Astrocyte of the spinal cord (primary cell): Measurements from ENCODE around the gene MELK.

Experiments used
- DNase-seq: peaks from one replicate; pipeline ENCODE4 v3.0.0; 2011; ENCODE audit warnings: low read depth, low spot score
- H3K4me3 ChIP-seq: 2 replicates; pipeline ENCODE4 v1.5.1; 2011; ENCODE audit warnings: low read depth, mild to moderate bottlenecking, low read length, moderate library complexity
- in situ Hi-C: cut with HindIII; loops from 2 replicates; pipeline ENCODE4 v1.10.0; 2017; ENCODE audit warnings: low sequenced_read_pairs
- TF ChIP-seq, protein P1 (sequence below): IDR thresholded peaks from 2 replicates; pipeline ENCODE4 v1.5.1; 2012; ENCODE audit warnings: low read depth, mild to moderate bottlenecking, low read length, inconsistent platforms

Gene MELK

DNA sequence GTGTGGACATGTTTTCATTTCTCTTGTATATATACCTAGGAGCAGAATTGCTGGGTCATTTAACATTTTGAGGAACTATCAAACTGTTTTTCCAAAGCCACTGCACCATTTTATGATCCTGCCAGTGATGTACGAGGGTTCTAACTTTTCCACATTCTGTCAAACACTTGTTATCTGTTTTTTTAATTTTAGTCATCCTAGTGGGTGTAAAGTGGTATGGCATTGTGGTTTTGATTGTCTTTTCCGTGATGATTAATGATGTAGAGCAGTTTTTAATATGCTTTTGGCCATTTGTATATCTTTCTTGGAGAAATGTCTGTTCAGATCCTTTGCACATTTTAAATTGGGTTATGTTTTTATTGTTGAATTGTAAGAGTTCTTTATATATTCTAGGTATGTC lies 107.0 kb downstream of the MELK start:
- TF ChIP-seq, protein P1, sequence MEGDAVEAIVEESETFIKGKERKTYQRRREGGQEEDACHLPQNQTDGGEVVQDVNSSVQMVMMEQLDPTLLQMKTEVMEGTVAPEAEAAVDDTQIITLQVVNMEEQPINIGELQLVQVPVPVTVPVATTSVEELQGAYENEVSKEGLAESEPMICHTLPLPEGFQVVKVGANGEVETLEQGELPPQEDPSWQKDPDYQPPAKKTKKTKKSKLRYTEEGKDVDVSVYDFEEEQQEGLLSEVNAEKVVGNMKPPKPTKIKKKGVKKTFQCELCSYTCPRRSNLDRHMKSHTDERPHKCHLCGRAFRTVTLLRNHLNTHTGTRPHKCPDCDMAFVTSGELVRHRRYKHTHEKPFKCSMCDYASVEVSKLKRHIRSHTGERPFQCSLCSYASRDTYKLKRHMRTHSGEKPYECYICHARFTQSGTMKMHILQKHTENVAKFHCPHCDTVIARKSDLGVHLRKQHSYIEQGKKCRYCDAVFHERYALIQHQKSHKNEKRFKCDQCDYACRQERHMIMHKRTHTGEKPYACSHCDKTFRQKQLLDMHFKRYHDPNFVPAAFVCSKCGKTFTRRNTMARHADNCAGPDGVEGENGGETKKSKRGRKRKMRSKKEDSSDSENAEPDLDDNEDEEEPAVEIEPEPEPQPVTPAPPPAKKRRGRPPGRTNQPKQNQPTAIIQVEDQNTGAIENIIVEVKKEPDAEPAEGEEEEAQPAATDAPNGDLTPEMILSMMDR = no peak
- DNase-seq = no peak
- in situ Hi-C loops = no loop called here
- no peak overlapping the region for H3K4me3 ChIP-seq

GRCh38 chr9:36686471-36686870 lies 113.8 kb downstream of the MELK start:
- in situ Hi-C loops = no loop called here
- DNase-seq = no peak
- TF ChIP-seq, protein P1 = no peak
- H3K4me3 ChIP-seq = no peak overlapping the region

GRCh38 chr9:36690412-36691168 lies 117.9 kb downstream of the MELK start:
- in situ Hi-C loops = no loop called here
- no peak for DNase-seq

GRCh38 chr9:36691671-36692070 lies 119.0 kb downstream of the MELK start:
- in situ Hi-C loops = no loop called here

More at GRCh38 chr9:36690412-36691168, 117.9 kb downstream of the MELK start:
- no peak overlapping the region for H3K4me3 ChIP-seq
- TF ChIP-seq, protein P1 = no peak

DNA sequence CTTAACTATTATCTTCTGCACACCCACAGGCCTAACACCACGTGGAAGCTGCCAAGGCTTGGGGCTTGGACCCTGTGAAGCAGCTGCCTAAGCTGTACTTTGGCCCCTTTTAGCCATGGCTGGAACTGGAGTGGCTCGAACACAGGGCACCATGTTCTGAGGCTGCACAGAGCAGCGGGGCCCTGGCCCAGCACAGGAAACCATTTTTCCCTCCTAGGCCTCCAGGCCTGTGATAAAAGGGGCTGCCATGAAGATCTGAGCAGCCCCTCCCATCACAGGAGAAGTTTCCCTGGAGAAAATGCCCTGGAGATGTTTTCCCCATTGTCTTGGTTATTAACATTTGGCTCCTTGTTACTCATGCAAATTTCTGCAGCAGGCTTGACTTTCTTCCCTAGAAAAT lies 126.3 kb downstream of the MELK start:
- no peak overlapping the region for H3K4me3 ChIP-seq
- in situ Hi-C loops = no loop called here
- no peak for DNase-seq
- TF ChIP-seq, protein P1 = no peak

More at GRCh38 chr9:36691671-36692070, 119.0 kb downstream of the MELK start:
- H3K4me3 ChIP-seq = no peak overlapping the region
- TF ChIP-seq, protein P1 = no peak
- no peak for DNase-seq

GRCh38 chr9:36704148-36704547 lies 131.5 kb downstream of the MELK start:
- TF ChIP-seq, protein P1 = no peak
- no peak overlapping the region for H3K4me3 ChIP-seq
- in situ Hi-C loops = no loop called here
- DNase-seq = no peak
